ENCODE data around the gene EEF2K.

The EEF2K gene

DNA sequence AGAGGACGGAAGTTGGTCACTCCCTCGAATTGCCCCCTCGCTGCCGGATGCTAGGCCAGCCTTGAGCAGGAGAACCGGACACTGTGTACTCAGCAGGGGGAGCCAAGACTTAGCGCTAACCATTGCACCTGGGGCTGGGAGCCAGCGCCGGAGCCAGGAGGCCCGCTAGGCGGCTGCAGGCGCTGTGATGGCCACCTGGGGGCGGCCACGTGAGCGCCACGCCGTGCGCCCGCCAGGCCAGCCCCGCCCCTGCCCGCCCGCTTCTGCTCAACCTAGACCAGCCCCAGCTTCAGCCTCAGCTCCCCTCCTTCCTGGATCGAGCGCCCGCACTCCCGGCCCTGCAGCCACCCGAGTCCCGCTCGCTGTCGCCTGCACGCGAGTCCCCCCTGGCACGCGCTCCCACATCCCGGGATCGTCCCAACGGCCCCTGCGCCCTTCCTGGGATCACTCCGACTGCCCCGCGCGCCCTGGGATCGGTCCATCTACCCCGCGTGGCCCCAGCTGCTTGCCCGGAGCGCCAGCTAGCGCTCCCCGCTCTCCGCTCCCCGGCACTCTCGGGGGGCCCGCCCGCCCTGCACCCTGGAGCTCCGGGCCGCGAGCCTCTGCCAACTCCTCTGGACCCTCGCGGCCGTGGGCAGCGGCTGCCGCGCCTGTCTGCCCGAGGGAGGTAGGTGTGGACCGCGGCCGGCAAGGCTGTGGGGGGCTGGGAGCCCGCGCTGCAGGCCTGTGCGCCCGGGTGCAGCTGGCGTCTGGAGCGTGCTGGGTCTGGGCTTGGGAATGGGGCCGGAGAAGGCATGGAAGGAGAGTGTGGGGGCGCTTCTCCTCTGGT lies at the start of gene EEF2K:
TSS of gene EEF2K (plus strand) at position 266 of the 829 bp plus-strand sequence. CDS start 19,452 bp downstream, outside the sequence.
- TF ChIP-seq GATA2 (IDR thresholded peaks at IDR 0.05; ENCODE audit: low read depth, low read length) (no peak), GATA3 (IDR thresholded peaks at IDR 0.05; ENCODE audit: low read depth, low read length) (no peak)

DNA sequence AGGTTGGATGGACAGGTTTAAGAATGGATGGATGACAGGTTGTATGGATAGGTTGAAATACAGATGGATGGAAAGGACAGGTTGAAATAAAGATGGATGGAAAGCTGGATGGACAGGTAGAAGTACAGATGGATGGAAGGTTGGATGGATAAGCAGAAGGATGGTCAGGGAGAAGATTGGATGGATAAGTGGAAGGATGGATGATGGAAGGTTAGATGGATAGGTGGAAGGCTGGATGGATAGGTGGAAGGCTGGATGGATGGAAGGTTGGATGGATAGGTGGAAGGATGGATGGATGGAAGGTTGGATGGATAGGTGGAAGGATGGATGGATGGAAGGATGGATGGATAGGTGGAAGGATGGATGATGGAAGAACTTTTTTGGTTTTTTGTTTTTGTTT lies 44.7 kb upstream of the EEF2K start:
- no peak for TF ChIP-seq GATA2 (IDR thresholded peaks at IDR 0.05; ENCODE audit: low read depth, low read length)
- no peak for TF ChIP-seq GATA3 (IDR thresholded peaks at IDR 0.05; ENCODE audit: low read depth, low read length)

GRCh38 chr16:22161999-22162655 lies 44.0 kb upstream of the EEF2K start, which contains the start of gene SDR42E2:
TSS of gene SDR42E2 (plus strand) at chr16:22162506. CDS start at chr16:22165583, 3,077 bp downstream.
- TF ChIP-seq GATA2 (IDR thresholded peaks at IDR 0.05; ENCODE audit: low read depth, low read length), result no peak
- TF ChIP-seq GATA3 (IDR thresholded peaks at IDR 0.05; ENCODE audit: low read depth, low read length), result no peak

DNA sequence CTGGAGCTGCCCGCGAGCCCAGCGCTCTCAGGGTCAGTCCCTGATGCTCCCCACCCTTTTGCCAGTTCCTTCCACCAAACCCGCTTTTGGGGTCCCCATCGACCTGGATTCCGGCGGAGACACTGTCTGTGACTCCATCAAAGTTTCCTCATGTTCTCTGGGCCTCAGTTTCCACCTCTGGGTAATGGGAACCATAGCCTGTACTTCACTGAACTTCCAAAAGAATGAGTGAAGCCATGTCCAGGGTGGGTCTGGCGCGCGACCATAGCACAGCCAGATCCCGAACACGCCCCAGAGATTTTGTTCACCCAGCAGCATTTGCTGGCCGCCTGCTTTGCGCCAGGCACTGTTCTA lies 43.4 kb upstream of the EEF2K start:
- TF ChIP-seq GATA3 (IDR thresholded peaks at IDR 0.05; ENCODE audit: low read depth, low read length), result no peak
- TF ChIP-seq GATA2 (IDR thresholded peaks at IDR 0.05; ENCODE audit: low read depth, low read length), result no peak

DNA sequence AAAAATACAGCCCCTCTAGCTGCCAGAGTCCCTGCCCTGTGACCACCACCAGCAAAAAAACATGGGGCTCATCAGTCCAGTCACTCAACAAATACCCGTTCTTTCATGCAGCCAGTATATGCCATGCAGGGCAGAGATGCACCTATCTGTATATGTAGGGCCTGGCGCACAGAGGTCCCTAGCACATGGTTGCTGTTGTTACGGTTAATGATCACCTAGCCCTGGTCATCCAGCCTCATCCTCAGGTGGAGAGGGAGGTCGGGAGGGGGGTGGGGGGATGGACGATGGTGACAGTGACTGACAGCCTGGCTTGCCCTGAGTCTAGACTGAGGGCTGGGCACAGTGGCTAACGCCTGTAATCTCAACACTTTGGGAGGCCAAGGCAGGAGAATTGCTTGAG lies 42.3 kb upstream of the EEF2K start:
- no peak for TF ChIP-seq GATA2 (IDR thresholded peaks at IDR 0.05; ENCODE audit: low read depth, low read length)
- no peak for TF ChIP-seq GATA3 (IDR thresholded peaks at IDR 0.05; ENCODE audit: low read depth, low read length)

DNA sequence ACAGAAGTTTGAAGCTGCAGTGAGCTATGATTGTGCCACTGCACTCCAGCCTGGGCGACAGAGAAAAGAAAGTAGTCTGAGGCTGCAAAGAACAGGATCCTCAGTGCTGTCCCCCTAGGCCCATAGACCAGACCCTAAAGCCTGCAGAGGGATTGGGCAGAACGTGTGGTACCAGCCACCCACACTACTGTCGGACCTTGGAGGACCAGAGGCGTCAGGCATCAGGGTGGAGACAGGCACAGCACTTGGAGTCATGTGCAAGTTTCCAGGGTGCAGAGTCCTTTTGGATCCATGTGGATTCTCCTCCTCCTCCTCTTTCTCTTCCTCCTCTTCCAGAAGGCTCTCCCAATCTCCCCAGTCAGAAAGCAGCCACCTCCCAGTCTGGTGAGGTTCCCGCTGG lies 41.6 kb upstream of the EEF2K start:
- no peak for TF ChIP-seq GATA3 (IDR thresholded peaks at IDR 0.05; ENCODE audit: low read depth, low read length)
- no peak for TF ChIP-seq GATA2 (IDR thresholded peaks at IDR 0.05; ENCODE audit: low read depth, low read length)

GRCh38 chr16:22165508-22166285 lies 40.4 kb upstream of the EEF2K start:
- TF ChIP-seq GATA2 (IDR thresholded peaks at IDR 0.05; ENCODE audit: low read depth, low read length) (no peak), GATA3 (IDR thresholded peaks at IDR 0.05; ENCODE audit: low read depth, low read length) (no peak)

- no peak for TF ChIP-seq GATA3 (IDR thresholded peaks at IDR 0.05; ENCODE audit: low read depth, low read length)
- no peak for TF ChIP-seq GATA2 (IDR thresholded peaks at IDR 0.05; ENCODE audit: low read depth, low read length)
Measured at GRCh38 chr16:22171953-22172352, 34.1 kb upstream of the EEF2K start.

DNA sequence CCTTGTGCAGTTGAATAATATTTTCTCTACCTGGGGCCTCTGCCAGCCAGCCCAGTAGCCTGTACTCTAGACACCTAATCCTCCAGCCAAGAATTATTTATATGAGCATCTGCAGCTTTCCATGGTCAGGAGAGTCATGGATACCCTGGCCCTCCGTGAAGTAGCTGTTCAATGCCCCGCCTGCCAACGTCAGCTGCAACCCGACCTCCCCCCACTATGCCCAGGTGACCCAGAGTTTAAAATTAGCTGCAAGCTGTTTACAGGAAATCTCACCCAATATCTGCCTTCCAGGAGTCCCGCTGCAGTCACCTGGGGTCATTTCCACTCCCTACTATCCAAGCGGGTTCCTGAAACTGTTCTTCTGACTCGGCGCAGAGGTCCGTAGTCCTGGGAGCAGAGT lies 31.4 kb upstream of the EEF2K start:
- TF ChIP-seq GATA3 (IDR thresholded peaks at IDR 0.05; ENCODE audit: low read depth, low read length) (no peak), GATA2 (IDR thresholded peaks at IDR 0.05; ENCODE audit: low read depth, low read length) (no peak)

GRCh38 chr16:22177968-22178930 lies 27.8 kb upstream of the EEF2K start:
- no peak for TF ChIP-seq GATA2 (IDR thresholded peaks at IDR 0.05; ENCODE audit: low read depth, low read length)
- no peak for TF ChIP-seq GATA3 (IDR thresholded peaks at IDR 0.05; ENCODE audit: low read depth, low read length)

DNA sequence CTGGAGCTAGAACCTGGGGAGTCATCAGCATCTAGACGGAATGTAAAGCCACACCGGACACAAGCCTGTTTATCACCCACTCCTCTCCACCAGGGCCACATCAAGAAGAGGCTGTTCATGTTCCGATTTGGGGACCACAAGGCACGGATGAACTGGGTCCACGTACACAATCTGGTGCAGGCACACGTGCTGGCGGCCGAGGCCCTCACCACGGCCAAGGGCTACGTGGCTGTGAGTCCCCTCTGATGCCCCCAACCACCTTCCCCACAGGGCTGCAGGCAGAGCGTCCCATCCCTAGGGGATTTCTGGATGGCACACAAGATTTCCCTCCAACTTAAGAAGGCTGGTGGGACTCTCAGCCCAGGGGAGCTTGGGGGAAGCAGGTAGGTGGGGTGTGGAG lies 24.7 kb upstream of the EEF2K start:
- no peak for TF ChIP-seq GATA3 (IDR thresholded peaks at IDR 0.05; ENCODE audit: low read depth, low read length)
- TF ChIP-seq GATA2 (IDR thresholded peaks at IDR 0.05; ENCODE audit: low read depth, low read length), result no peak

DNA sequence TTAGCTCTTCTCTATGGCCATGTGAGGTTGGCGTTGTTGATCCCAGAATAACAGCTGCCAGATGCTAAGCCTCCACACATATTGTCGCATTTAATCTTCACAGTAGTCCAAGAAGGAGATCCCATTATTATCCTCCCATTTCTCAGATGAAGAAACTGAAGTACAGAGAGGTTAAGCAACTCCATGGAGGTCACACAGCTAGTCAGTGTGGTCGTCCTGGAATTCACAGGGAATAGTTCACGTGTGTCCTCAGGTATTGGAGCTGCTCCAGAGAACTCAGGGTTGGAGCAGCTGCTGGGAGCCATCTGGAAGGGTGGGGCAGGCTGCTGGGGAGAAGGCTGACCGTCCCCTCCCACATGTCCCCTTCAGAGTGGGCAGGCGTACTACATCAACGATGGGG lies 24.2 kb upstream of the EEF2K start:
- TF ChIP-seq GATA2 (IDR thresholded peaks at IDR 0.05; ENCODE audit: low read depth, low read length), result no peak
- no peak for TF ChIP-seq GATA3 (IDR thresholded peaks at IDR 0.05; ENCODE audit: low read depth, low read length)

DNA sequence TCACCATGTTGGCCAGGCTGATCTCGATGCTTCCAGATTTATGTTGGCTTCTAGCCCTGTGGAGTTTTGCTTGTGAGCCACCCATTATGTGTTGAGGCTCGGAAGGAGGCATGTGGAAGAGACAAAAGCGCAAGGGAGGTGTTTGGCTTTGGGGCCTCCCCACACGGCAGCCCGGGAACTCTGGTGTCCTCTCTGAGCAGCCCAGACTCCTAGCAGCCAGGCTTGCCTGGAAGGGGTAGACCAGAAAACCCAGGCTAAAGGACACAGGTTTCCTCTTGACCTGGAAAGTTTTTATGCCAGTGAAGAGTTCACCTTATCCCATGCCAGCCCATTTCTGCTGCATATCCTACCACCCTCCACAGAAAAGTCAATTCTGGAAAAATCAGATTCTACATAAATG lies 22.7 kb upstream of the EEF2K start:
- TF ChIP-seq GATA3 (IDR thresholded peaks at IDR 0.05; ENCODE audit: low read depth, low read length) (no peak), GATA2 (IDR thresholded peaks at IDR 0.05; ENCODE audit: low read depth, low read length) (no peak)
